HepG2 (cell line): ENCODE measurements around the gene SPINK4. TPM values are rescaled to one million over a fixed set of nuclear protein-coding genes. Genes with fewer than 3 reads are reported as not detected.

ENCODE experiments used
- CENPT ChIP-seq: sonication (generic); formaldehyde crosslinking; IDR thresholded peaks from 2 replicates; pipeline ENCODE4 v1.8.0; 2022; ENCODE audit warnings: low read depth, mild to moderate bottlenecking, moderate library complexity, missing genetic modification reagents
- DNMT1 ChIP-seq: sonication (generic); formaldehyde crosslinking; IDR thresholded peaks from 2 replicates; pipeline ENCODE4 v1.5.1; 2020; ENCODE audit warnings: mild to moderate bottlenecking, missing genetic modification reagents
- ELF1 ChIP-seq: sonication (generic); formaldehyde crosslinking; IDR thresholded peaks from 2 replicates; pipeline ENCODE4 v1.4.0; 2020; ENCODE audit warnings: missing genetic modification reagents
- GPN1 ChIP-seq: sonication (generic); formaldehyde crosslinking; IDR thresholded peaks from 2 replicates; pipeline ENCODE4 v1.5.1; 2020; ENCODE audit warnings: missing genetic modification reagents, borderline replicate concordance
- HOXA9 ChIP-seq: sonication (generic); formaldehyde crosslinking; IDR thresholded peaks from 2 replicates; pipeline ENCODE4 v1.8.1; 2022; ENCODE audit warnings: missing genetic modification reagents, mild to moderate bottlenecking, moderate library complexity, borderline replicate concordance
- ISL2 ChIP-seq: sonication (generic); formaldehyde crosslinking; IDR thresholded peaks from 2 replicates; pipeline ENCODE4 v1.5.0; 2020; ENCODE audit warnings: missing genetic modification reagents
- LCORL ChIP-seq, 2 experiments: fragments of 450-650 bp in 1 of 2; sonication (generic) in 1 of 2; formaldehyde crosslinking in 1 of 2; IDR thresholded peaks; 2 replicates each; pipeline versions ENCODE4 v1.5.0 to v1.6.1; 2017 to 2020; ENCODE audit warnings: antibody characterized with exemption in 1 of 2, missing genetic modification reagents in 1 of 2
- SRF ChIP-seq: IDR thresholded peaks from 2 replicates; pipeline ENCODE4 v1.6.1; 2011; ENCODE audit warnings: mild to moderate bottlenecking, low read depth, low read length, moderate library complexity
- SRSF1 ChIP-seq: fragments of 200-400 bp; formaldehyde crosslinking; optimal IDR thresholded peaks from 2 replicates; pipeline ENCODE3; 2017; ENCODE audit warnings: mild to moderate bottlenecking, low read depth, low read length, moderate library complexity
- XBP1 ChIP-seq: sonication (generic); formaldehyde crosslinking; IDR thresholded peaks from 2 replicates; pipeline ENCODE4 v1.5.0; 2020; ENCODE audit warnings: missing genetic modification reagents
- ZKSCAN5 ChIP-seq: sonication (generic); formaldehyde crosslinking; IDR thresholded peaks from 2 replicates; pipeline ENCODE4 v1.5.1; 2020; ENCODE audit warnings: mild to moderate bottlenecking, missing genetic modification reagents
- ZMAT3 ChIP-seq: sonication (generic); formaldehyde crosslinking; conservative IDR thresholded peaks from 2 replicates; pipeline ENCODE4 v1.7.0; 2021; ENCODE audit warnings: missing genetic modification reagents
- ZMYM4 ChIP-seq: sonication (generic); formaldehyde crosslinking; IDR thresholded peaks from 2 replicates; pipeline ENCODE4 v1.8.1; 2023; ENCODE audit warnings: mild to moderate bottlenecking, missing genetic modification reagents
- ZNF263 ChIP-seq: sonication (generic); formaldehyde crosslinking; IDR thresholded peaks from 2 replicates; pipeline ENCODE4 v1.4.0; 2020; ENCODE audit warnings: missing genetic modification reagents
- ZNF629 ChIP-seq: sonication (generic); formaldehyde crosslinking; conservative IDR thresholded peaks from 2 replicates; pipeline ENCODE4 v1.5.0; 2020; ENCODE audit warnings: missing genetic modification reagents
- ZSCAN30 ChIP-seq: sonication (generic); formaldehyde crosslinking; IDR thresholded peaks from 2 replicates; pipeline ENCODE4 v1.5.0; 2020; ENCODE audit warnings: mild to moderate bottlenecking, missing genetic modification reagents
- polyA plus RNA-seq, 8 experiments: library from polyadenylated mRNA; depleted of rRNA in 3 of 8; stranded (reverse) in 7 of 8; unstranded in 1 of 8; fragments of >200 nt; fragmentation: Illumina TruSeq in 4 of 8; extraction: Trizol in 4 of 8; gene quantifications; 2 replicates each; pipeline versions ENCODE4 v1.2.1 to v1.2.3, GENCODE V29; 2011 to 2016; ENCODE audit warnings: low read depth in 4 of 8, missing spikeins in 1 of 8, mixed read lengths in 1 of 8; ENCODE audit not compliant: insufficient read depth in 1 of 8
- total RNA-seq, 5 experiments: library from RNA; depleted of rRNA; stranded (reverse); fragments of >200 nt; fragmentation: Illumina TruSeq; extraction: Trizol; gene quantifications; 2 replicates each; pipeline ENCODE4 v1.2.3, GENCODE V29; 2016; ENCODE audit warnings: low read depth in 1 of 5
- TF ChIP-seq, protein P1 (sequence below): sonication (generic); formaldehyde crosslinking; IDR thresholded peaks from 2 replicates; pipeline ENCODE4 v1.4.0; 2020; ENCODE audit warnings: missing genetic modification reagents, borderline replicate concordance
- TF ChIP-seq, protein P2 (sequence below): sonication (generic); formaldehyde crosslinking; IDR thresholded peaks from 2 replicates; pipeline ENCODE4 v1.8.0; 2022; ENCODE audit warnings: missing genetic modification reagents, mild to moderate bottlenecking, moderate library complexity, borderline replicate concordance
- TF ChIP-seq, protein P3 (sequence below): fragments of 450-650 bp; IDR thresholded peaks from 2 replicates; pipeline ENCODE4 v1.6.1; 2016
- TF ChIP-seq, protein P4 (sequence below): sonication (generic); formaldehyde crosslinking; IDR thresholded peaks from 2 replicates; pipeline ENCODE4 v1.8.0; 2022; ENCODE audit warnings: mild to moderate bottlenecking, missing genetic modification reagents

SPINK4 gene
- total and polyA plus RNA-seq, 2 of the 13 experiments (the other 11 are each of a cell fraction or from before 2014, with no cell fraction given), result 0.53 to 3.4 TPM

DNA sequence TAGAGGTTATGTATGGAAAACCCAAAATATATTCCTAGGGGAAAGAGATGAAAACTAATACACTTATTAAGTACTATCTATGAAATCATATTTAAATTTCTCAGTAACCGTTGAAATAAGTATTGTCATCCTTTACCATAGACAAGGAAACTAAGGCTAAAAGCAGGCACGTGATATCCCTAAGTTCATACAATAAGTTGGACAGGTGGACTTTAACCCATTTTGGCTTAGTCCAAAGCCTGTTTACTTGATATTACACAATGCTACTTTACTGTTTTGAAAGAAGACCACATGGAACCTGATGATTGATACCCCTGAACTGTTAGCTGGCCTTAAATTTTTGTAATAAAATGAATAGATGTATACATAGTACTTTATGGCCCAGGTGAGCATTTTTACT lies 53.8 kb downstream of the SPINK4 start (continued):
- TF ChIP-seq DNMT1 (CRISPR knock-in tag), result no peak
- no peak for TF ChIP-seq ZMAT3
- TF ChIP-seq, protein P1, sequence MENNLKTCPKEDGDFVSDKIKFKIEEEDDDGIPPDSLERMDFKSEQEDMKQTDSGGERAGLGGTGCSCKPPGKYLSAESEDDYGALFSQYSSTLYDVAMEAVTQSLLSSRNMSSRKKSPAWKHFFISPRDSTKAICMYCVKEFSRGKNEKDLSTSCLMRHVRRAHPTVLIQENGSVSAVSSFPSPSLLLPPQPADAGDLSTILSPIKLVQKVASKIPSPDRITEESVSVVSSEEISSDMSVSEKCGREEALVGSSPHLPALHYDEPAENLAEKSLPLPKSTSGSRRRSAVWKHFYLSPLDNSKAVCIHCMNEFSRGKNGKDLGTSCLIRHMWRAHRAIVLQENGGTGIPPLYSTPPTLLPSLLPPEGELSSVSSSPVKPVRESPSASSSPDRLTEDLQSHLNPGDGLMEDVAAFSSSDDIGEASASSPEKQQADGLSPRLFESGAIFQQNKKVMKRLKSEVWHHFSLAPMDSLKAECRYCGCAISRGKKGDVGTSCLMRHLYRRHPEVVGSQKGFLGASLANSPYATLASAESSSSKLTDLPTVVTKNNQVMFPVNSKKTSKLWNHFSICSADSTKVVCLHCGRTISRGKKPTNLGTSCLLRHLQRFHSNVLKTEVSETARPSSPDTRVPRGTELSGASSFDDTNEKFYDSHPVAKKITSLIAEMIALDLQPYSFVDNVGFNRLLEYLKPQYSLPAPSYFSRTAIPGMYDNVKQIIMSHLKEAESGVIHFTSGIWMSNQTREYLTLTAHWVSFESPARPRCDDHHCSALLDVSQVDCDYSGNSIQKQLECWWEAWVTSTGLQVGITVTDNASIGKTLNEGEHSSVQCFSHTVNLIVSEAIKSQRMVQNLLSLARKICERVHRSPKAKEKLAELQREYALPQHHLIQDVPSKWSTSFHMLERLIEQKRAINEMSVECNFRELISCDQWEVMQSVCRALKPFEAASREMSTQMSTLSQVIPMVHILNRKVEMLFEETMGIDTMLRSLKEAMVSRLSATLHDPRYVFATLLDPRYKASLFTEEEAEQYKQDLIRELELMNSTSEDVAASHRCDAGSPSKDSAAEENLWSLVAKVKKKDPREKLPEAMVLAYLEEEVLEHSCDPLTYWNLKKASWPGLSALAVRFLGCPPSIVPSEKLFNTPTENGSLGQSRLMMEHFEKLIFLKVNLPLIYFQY (CRISPR knock-in tag), result no peak
- TF ChIP-seq ZNF629, result no peak
- TF ChIP-seq ZKSCAN5 (CRISPR knock-in tag), result no peak
- TF ChIP-seq, protein P2, sequence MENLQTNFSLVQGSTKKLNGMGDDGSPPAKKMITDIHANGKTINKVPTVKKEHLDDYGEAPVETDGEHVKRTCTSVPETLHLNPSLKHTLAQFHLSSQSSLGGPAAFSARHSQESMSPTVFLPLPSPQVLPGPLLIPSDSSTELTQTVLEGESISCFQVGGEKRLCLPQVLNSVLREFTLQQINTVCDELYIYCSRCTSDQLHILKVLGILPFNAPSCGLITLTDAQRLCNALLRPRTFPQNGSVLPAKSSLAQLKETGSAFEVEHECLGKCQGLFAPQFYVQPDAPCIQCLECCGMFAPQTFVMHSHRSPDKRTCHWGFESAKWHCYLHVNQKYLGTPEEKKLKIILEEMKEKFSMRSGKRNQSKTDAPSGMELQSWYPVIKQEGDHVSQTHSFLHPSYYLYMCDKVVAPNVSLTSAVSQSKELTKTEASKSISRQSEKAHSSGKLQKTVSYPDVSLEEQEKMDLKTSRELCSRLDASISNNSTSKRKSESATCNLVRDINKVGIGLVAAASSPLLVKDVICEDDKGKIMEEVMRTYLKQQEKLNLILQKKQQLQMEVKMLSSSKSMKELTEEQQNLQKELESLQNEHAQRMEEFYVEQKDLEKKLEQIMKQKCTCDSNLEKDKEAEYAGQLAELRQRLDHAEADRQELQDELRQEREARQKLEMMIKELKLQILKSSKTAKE (CRISPR knock-in tag), result no peak
- no peak for TF ChIP-seq ISL2
- no peak for TF ChIP-seq GPN1 (CRISPR knock-in tag)
- no peak for TF ChIP-seq ZNF263 (CRISPR knock-in tag)
- no peak for TF ChIP-seq CENPT (CRISPR knock-in tag)
- no peak for TF ChIP-seq ELF1 (CRISPR knock-in tag)
- no peak for TF ChIP-seq ZSCAN30 (CRISPR knock-in tag)
- no peak for TF ChIP-seq SRSF1
- no peak for TF ChIP-seq HOXA9 (CRISPR knock-in tag)
- TF ChIP-seq, protein P3, sequence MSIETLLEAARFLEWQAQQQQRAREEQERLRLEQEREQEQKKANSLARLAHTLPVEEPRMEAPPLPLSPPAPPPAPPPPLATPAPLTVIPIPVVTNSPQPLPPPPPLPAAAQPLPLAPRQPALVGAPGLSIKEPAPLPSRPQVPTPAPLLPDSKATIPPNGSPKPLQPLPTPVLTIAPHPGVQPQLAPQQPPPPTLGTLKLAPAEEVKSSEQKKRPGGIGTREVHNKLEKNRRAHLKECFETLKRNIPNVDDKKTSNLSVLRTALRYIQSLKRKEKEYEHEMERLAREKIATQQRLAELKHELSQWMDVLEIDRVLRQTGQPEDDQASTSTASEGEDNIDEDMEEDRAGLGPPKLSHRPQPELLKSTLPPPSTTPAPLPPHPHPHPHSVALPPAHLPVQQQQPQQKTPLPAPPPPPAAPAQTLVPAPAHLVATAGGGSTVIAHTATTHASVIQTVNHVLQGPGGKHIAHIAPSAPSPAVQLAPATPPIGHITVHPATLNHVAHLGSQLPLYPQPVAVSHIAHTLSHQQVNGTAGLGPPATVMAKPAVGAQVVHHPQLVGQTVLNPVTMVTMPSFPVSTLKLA, result no peak
- TF ChIP-seq SRF, result no peak
- TF ChIP-seq LCORL (IDR thresholded peaks at IDR 0.05), result peak; percentile 34; the same call in 1 of the 2 replicates
- 0 out of 2 replicates have a peak, but pooled peaks have one; percentile 29 for TF ChIP-seq LCORL (CRISPR knock-in tag; IDR thresholded peaks at IDR 0.05)
- no peak for TF ChIP-seq XBP1 (CRISPR knock-in tag)
- TF ChIP-seq ZMYM4, result peak; percentile 71; the same call in 1 of the 2 replicates
- TF ChIP-seq, protein P4, sequence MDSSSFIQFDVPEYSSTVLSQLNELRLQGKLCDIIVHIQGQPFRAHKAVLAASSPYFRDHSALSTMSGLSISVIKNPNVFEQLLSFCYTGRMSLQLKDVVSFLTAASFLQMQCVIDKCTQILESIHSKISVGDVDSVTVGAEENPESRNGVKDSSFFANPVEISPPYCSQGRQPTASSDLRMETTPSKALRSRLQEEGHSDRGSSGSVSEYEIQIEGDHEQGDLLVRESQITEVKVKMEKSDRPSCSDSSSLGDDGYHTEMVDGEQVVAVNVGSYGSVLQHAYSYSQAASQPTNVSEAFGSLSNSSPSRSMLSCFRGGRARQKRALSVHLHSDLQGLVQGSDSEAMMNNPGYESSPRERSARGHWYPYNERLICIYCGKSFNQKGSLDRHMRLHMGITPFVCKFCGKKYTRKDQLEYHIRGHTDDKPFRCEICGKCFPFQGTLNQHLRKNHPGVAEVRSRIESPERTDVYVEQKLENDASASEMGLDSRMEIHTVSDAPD (CRISPR knock-in tag), result no peak
